Brain microvascular endothelial cell (primary cell): ENCODE data around the gene RNASEH1.
"Not testable (repeated sequence)": the region's sequence is repeated elsewhere in the genome, so short reads cannot be mapped to it uniquely, and the experiment has no call there.

Source experiments
- DNase-seq: peaks from one replicate; pipeline ENCODE4 v3.0.0-alpha.2; 2020
- H3K27ac ChIP-seq: fragments of 250-450 bp; sonication (Bioruptor Pico); 2 replicates; pipeline ENCODE4 v1.5.1; 2020; ENCODE audit warnings: mild to moderate bottlenecking, moderate library complexity
- H3K27me3 ChIP-seq: fragments of 250-450 bp; sonication (Bioruptor Pico); replicated peaks from 2 replicates; pipeline ENCODE4 v1.5.1; 2020; ENCODE audit warnings: mild to moderate bottlenecking
- H3K36me3 ChIP-seq: fragments of 250-450 bp; sonication (Bioruptor Pico); replicated peaks from 2 replicates; pipeline ENCODE4 v1.5.1; 2020; ENCODE audit warnings: mild to moderate bottlenecking
- H3K4me3 ChIP-seq: 2 replicates; pipeline ENCODE4 v1.5.1; 2011; ENCODE audit warnings: low read depth, mild to moderate bottlenecking, control low read depth, low read length, moderate library complexity
- in situ Hi-C: cut with HindIII; loops from 2 replicates; pipeline ENCODE4 v1.10.0; 2017; ENCODE audit warnings: low sequenced_read_pairs, low pct_ligation_motif_present
- TF ChIP-seq, protein P1 (sequence below): IDR thresholded peaks from 2 replicates; pipeline ENCODE4 v1.5.1; 2011; ENCODE audit warnings: low read depth, mild to moderate bottlenecking, moderate library complexity, low read length, control low read depth, inconsistent platforms; ENCODE audit errors: missing control alignments

The RNASEH1 gene

DNA sequence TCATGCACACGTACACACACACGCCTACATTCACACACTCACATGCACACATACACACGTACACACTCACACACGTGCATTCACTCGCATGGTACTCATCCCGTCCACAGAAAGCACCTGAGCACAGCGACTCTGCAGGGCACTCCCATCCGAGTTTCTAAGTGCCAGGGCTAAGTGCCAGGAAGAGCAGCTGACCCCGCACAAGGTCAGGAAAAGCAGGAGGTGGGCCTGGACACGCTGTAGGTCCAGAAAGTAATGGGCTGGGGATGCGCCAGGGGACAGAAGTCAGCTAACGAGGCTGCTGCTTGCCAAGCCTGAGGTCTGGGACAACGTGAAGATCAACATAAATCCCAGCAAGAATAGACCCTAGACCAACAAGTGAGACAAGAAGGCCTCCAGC, 54.6 kb downstream of the RNASEH1 start:
- H3K27me3 ChIP-seq, result no peaks in the 10 kb centered on the region
- no peak for DNase-seq
- TF ChIP-seq, protein P1, sequence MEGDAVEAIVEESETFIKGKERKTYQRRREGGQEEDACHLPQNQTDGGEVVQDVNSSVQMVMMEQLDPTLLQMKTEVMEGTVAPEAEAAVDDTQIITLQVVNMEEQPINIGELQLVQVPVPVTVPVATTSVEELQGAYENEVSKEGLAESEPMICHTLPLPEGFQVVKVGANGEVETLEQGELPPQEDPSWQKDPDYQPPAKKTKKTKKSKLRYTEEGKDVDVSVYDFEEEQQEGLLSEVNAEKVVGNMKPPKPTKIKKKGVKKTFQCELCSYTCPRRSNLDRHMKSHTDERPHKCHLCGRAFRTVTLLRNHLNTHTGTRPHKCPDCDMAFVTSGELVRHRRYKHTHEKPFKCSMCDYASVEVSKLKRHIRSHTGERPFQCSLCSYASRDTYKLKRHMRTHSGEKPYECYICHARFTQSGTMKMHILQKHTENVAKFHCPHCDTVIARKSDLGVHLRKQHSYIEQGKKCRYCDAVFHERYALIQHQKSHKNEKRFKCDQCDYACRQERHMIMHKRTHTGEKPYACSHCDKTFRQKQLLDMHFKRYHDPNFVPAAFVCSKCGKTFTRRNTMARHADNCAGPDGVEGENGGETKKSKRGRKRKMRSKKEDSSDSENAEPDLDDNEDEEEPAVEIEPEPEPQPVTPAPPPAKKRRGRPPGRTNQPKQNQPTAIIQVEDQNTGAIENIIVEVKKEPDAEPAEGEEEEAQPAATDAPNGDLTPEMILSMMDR, result no peak
- H3K36me3 ChIP-seq, result peaks cover 13% of the 10 kb centered on the region
- H3K4me3 ChIP-seq, result no peak overlapping the region
- in situ Hi-C loops, result no loop called here
- H3K27ac ChIP-seq, result no peak overlapping the region

DNA sequence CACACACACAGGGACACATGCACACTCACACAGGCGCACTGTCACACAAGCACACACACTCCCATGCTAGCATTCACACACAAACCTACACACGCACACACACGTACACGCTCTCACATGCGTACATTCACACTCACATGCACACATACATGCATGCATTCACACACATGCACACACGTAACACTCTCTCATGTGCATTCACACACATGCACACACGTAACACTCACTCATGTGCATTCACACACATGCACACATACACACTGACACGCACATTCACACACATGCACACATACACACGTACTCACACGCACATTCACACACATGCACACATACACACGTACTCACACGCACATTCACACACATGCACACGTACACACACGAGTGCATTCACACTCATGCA, 55.1 kb downstream of the RNASEH1 start:
- Histone ChIP-seq H3K36me3 (peaks cover 15% of the 10 kb centered on the region), H3K4me3 (no peak overlapping the region), H3K27me3 (no peaks in the 10 kb centered on the region), H3K27ac (no peak overlapping the region)
- TF ChIP-seq, protein P1, result no peak
- in situ Hi-C loops, result no loop called here
- no peak for DNase-seq

- in situ Hi-C loops, result no loop called here
- H3K27ac ChIP-seq, result no peak overlapping the region
- no peak for DNase-seq
- TF ChIP-seq, protein P1, result no peak
- no peaks in the 10 kb centered on the region for H3K27me3 ChIP-seq
- H3K36me3 ChIP-seq, result peaks cover 15% of the 10 kb centered on the region
- no peak overlapping the region for H3K4me3 ChIP-seq
Measured at GRCh38 chr2:3500326-3500899, 57.7 kb downstream of the RNASEH1 start.

GRCh38 chr2:3498783-3499394, 59.2 kb downstream of the RNASEH1 start:
- no peaks in the 10 kb centered on the region for H3K27me3 ChIP-seq
- H3K27ac ChIP-seq, result no peak overlapping the region
- in situ Hi-C loops, result no loop called here
- DNase-seq, result no peak
- no peak overlapping the region for H3K4me3 ChIP-seq
- peaks cover 13% of the 10 kb centered on the region for H3K36me3 ChIP-seq
- TF ChIP-seq, protein P1, result no peak

GRCh38 chr2:3496708-3497080, 61.4 kb downstream of the RNASEH1 start:
- in situ Hi-C loops, result not testable (repeated sequence)
- peaks cover 13% of the 10 kb centered on the region for H3K36me3 ChIP-seq

More at GRCh38 chr2:3496708-3497080, 61.4 kb downstream of the RNASEH1 start:
- not testable (repeated sequence) for H3K27ac ChIP-seq, H3K4me3 ChIP-seq, DNase-seq, H3K27me3 ChIP-seq
